Stomach smooth muscle (tissue), 2 donors: ENCODE measurements around the gene CEP63.

Source experiments
- H3K27ac ChIP-seq: one replicate; pipeline ENCODE4 v1.7.0; 2013; ENCODE audit warnings: mild to moderate bottlenecking, low read length, inconsistent platforms
- H3K27me3 ChIP-seq, 2 donors: one replicate each; pipeline ENCODE4 v1.7.0; 2013; ENCODE audit warnings: low read length in 2 of 2; ENCODE audit not compliant: insufficient read depth in 2 of 2, control insufficient read depth in 1 of 2
- H3K36me3 ChIP-seq, 2 donors: one replicate each; pipeline ENCODE4 v1.7.0; 2013; ENCODE audit warnings: low read length in 2 of 2; ENCODE audit not compliant: control insufficient read depth in 2 of 2, insufficient read depth in 2 of 2
- H3K4me1 ChIP-seq: one replicate; pipeline ENCODE4 v1.7.0; 2013; ENCODE audit warnings: low read length; ENCODE audit not compliant: control insufficient read depth, insufficient read depth
- H3K4me3 ChIP-seq, 2 donors: one replicate each; pipeline ENCODE4 v1.7.0; 2013; ENCODE audit warnings: low read length in 2 of 2
- H3K9ac ChIP-seq, 2 donors: one replicate each; pipeline ENCODE4 v1.7.0; 2013; ENCODE audit warnings: low read length in 2 of 2, mild to moderate bottlenecking in 1 of 2
- H3K9me3 ChIP-seq, 2 donors: one replicate each; pipeline ENCODE4 v1.7.0; 2013; ENCODE audit warnings: low read length in 2 of 2; ENCODE audit not compliant: control insufficient read depth in 2 of 2
- donor health status: healthy.
- donor health status: Pancreatic carcinoma.

Gene CEP63

GRCh38 chr3:134600206-134600605 is 114.3 kb downstream of the CEP63 start:
- no peak overlapping the region for H3K9ac ChIP-seq
- no peak overlapping the region for H3K4me3 ChIP-seq

GRCh38 chr3:134600685-134601463 is 115.0 kb downstream of the CEP63 start:
- Histone ChIP-seq H3K4me1 (no peaks in the 10 kb centered on the region), H3K27ac (no peak overlapping the region), H3K4me3 (peak overlapping the region in 1 of 2 donors; percentile 22), H3K9me3 (no peaks in the 10 kb centered on the region), H3K27me3 (no peaks in the 10 kb centered on the region), H3K9ac (no peak overlapping the region), H3K36me3 (peaks cover 0 to 5% of the 10 kb centered on the region in 2 donors)

More at GRCh38 chr3:134600206-134600605, 114.3 kb downstream of the CEP63 start:
- no peaks in the 10 kb centered on the region for H3K9me3 ChIP-seq
- H3K27ac ChIP-seq: no peak overlapping the region
- H3K27me3 ChIP-seq: no peaks in the 10 kb centered on the region
- H3K36me3 ChIP-seq: peaks cover 0 to 5% of the 10 kb centered on the region in 2 donors
- H3K4me1 ChIP-seq: no peaks in the 10 kb centered on the region

- no peak overlapping the region for H3K4me3 ChIP-seq
- no peaks in the 10 kb centered on the region for H3K27me3 ChIP-seq
- H3K9ac ChIP-seq: no peak overlapping the region
- H3K27ac ChIP-seq: no peak overlapping the region
- no peaks in the 10 kb centered on the region for H3K4me1 ChIP-seq
- H3K36me3 ChIP-seq: peaks cover 0 to 5% of the 10 kb centered on the region in 2 donors
- no peaks in the 10 kb centered on the region for H3K9me3 ChIP-seq
These were observed 115.9 kb downstream of the CEP63 start for GRCh38 chr3:134601539-134602439.

GRCh38 chr3:134602440-134602814 is 116.6 kb downstream of the CEP63 start:
- H3K4me3 ChIP-seq: no peak overlapping the region
- no peaks in the 10 kb centered on the region for H3K4me1 ChIP-seq
- H3K9ac ChIP-seq: no peak overlapping the region
- no peaks in the 10 kb centered on the region for H3K27me3 ChIP-seq
- no peaks in the 10 kb centered on the region for H3K9me3 ChIP-seq
- no peak overlapping the region for H3K27ac ChIP-seq
- peaks cover 0 to 5% of the 10 kb centered on the region in 2 donors for H3K36me3 ChIP-seq

GRCh38 chr3:134603480-134603879 is 117.6 kb downstream of the CEP63 start:
- Histone ChIP-seq H3K4me1 (no peaks in the 10 kb centered on the region), H3K27ac (no peak overlapping the region), H3K9me3 (no peaks in the 10 kb centered on the region), H3K4me3 (no peak overlapping the region), H3K36me3 (peaks cover 0 to 7% of the 10 kb centered on the region in 2 donors), H3K9ac (no peak overlapping the region), H3K27me3 (no peaks in the 10 kb centered on the region)

GRCh38 chr3:134603956-134604355 is 118.1 kb downstream of the CEP63 start:
- H3K9ac ChIP-seq: no peak overlapping the region
- no peak overlapping the region for H3K4me3 ChIP-seq
- H3K27me3 ChIP-seq: no peaks in the 10 kb centered on the region
- H3K9me3 ChIP-seq: no peaks in the 10 kb centered on the region
- H3K36me3 ChIP-seq: peaks cover 0 to 12% of the 10 kb centered on the region in 2 donors
- no peaks in the 10 kb centered on the region for H3K4me1 ChIP-seq
- H3K27ac ChIP-seq: no peak overlapping the region

GRCh38 chr3:134605556-134605955 is 119.7 kb downstream of the CEP63 start:
- no peak overlapping the region for H3K27ac ChIP-seq
- H3K4me1 ChIP-seq: no peaks in the 10 kb centered on the region
- no peak overlapping the region for H3K9ac ChIP-seq

GRCh38 chr3:134606033-134607025 is 120.5 kb downstream of the CEP63 start:
- Histone ChIP-seq H3K9me3 (no peaks in the 10 kb centered on the region), H3K27ac (no peak overlapping the region), H3K9ac (no peak overlapping the region), H3K4me3 (no peak overlapping the region), H3K4me1 (no peaks in the 10 kb centered on the region), H3K27me3 (no peaks in the 10 kb centered on the region), H3K36me3 (peaks cover 0 to 15% of the 10 kb centered on the region in 2 donors)

More at GRCh38 chr3:134605556-134605955, 119.7 kb downstream of the CEP63 start:
- Histone ChIP-seq H3K27me3 (no peaks in the 10 kb centered on the region), H3K9me3 (no peaks in the 10 kb centered on the region), H3K36me3 (peaks cover 0 to 13% of the 10 kb centered on the region in 2 donors), H3K4me3 (no peak overlapping the region)

- Histone ChIP-seq H3K27ac (no peak overlapping the region), H3K9me3 (no peaks in the 10 kb centered on the region), H3K4me1 (no peaks in the 10 kb centered on the region), H3K27me3 (no peaks in the 10 kb centered on the region), H3K4me3 (no peak overlapping the region), H3K9ac (no peak overlapping the region), H3K36me3 (peaks cover 0 to 18% of the 10 kb centered on the region in 2 donors)
These were observed 121.5 kb downstream of the CEP63 start for GRCh38 chr3:134607054-134608022.
